OCI-LY1 (cell line): ENCODE results near the gene FILIP1.

Experiments used
- H2AFZ ChIP-seq: fragments of 200-600 bp; sonication (generic), shearing (Covaris generic); 2 replicates; pipeline ENCODE4 v1.6.0; 2014; ENCODE audit warnings: antibody characterized with exemption, mild to moderate bottlenecking, low read length
- H3F3A ChIP-seq: fragments of 200-600 bp; sonication (generic), shearing (Covaris generic); 2 replicates; pipeline ENCODE4 v1.6.0; 2014; ENCODE audit warnings: mild to moderate bottlenecking, antibody characterized with exemption, low read length, moderate library complexity; ENCODE audit not compliant: insufficient read depth
- H3K27ac ChIP-seq: fragments of 200-600 bp; sonication (generic); 2 replicates; pipeline ENCODE4 v1.5.1; 2014; ENCODE audit warnings: low read length, mixed run types, mild to moderate bottlenecking, low read depth; ENCODE audit not compliant: poor library complexity, severe bottlenecking
- H3K27me3 ChIP-seq: fragments of 200-600 bp; sonication (generic); 2 replicates; pipeline ENCODE4 v1.6.0; 2014; ENCODE audit warnings: antibody characterized with exemption, mild to moderate bottlenecking, low read length, moderate library complexity; ENCODE audit not compliant: insufficient read depth
- H3K36me3 ChIP-seq: fragments of 200-600 bp; sonication (generic); 2 replicates; pipeline ENCODE4 v1.6.1; 2014; ENCODE audit warnings: mild to moderate bottlenecking, antibody characterized with exemption, low read length, moderate library complexity, mixed read lengths; ENCODE audit not compliant: insufficient read depth
- H3K4me1 ChIP-seq: fragments of 200-600 bp; sonication (generic); 2 replicates; pipeline ENCODE4 v1.5.1; 2014; ENCODE audit warnings: mild to moderate bottlenecking, low read length, moderate library complexity; ENCODE audit not compliant: insufficient read depth, severe bottlenecking
- H3K4me2 ChIP-seq: fragments of 200-600 bp; sonication (generic), shearing (Covaris generic); 2 replicates; pipeline ENCODE4 v1.6.1; 2014; ENCODE audit warnings: low read length
- H3K4me3 ChIP-seq: fragments of 200-600 bp; sonication (generic); 2 replicates; pipeline ENCODE4 v1.5.1; 2014; ENCODE audit warnings: low read length, low read depth, mild to moderate bottlenecking, mixed read lengths; ENCODE audit not compliant: poor library complexity, severe bottlenecking
- H3K79me2 ChIP-seq: fragments of 200-600 bp; shearing (Covaris generic); 2 replicates; pipeline ENCODE4 v1.6.1; 2016; ENCODE audit warnings: mixed run types, low read length, mixed read lengths; ENCODE audit not compliant: insufficient read depth
- H3K9ac ChIP-seq: fragments of 200-600 bp; sonication (generic), shearing (Covaris generic); 2 replicates; pipeline ENCODE4 v1.6.1; 2014; ENCODE audit warnings: mild to moderate bottlenecking, low read length, mixed read lengths
- H3K9me2 ChIP-seq: fragments of 200-600 bp; sonication (generic), shearing (Covaris generic); 2 replicates; pipeline ENCODE4 v1.6.1; 2014; ENCODE audit warnings: low read depth, mild to moderate bottlenecking, low read length, mixed read lengths
- H3K9me3 ChIP-seq: fragments of 200-600 bp; shearing (Covaris generic); 2 replicates; pipeline ENCODE4 v1.6.1; 2014; ENCODE audit warnings: low read length, mixed read lengths
- H4K20me1 ChIP-seq: fragments of 200-600 bp; sonication (generic), shearing (Covaris generic); 2 replicates; pipeline ENCODE4 v1.6.0; 2016; ENCODE audit warnings: mild to moderate bottlenecking, low read length; ENCODE audit not compliant: insufficient read depth
- EZH2 ChIP-seq: fragments of 200-600 bp; sonication (generic), shearing (Covaris generic); IDR thresholded peaks from 2 replicates; pipeline ENCODE4 v1.8.0; 2017; ENCODE audit warnings: borderline replicate concordance, mixed run types, mild to moderate bottlenecking, antibody characterized with exemption, low read length, moderate library complexity, mixed read lengths
- TF ChIP-seq, protein P1 (sequence below): fragments of 200-600 bp; sonication (generic), shearing (Covaris generic); IDR thresholded peaks from 2 replicates; pipeline ENCODE4 v1.5.1; 2017; ENCODE audit warnings: mild to moderate bottlenecking, antibody characterized with exemption, low read length, moderate library complexity, mixed read lengths

The FILIP1 gene

GRCh38 chr6:75299801-75300530 is 193.6 kb downstream of the FILIP1 start:
- no peak overlapping the region for H3K4me2 ChIP-seq
- H3K4me1 ChIP-seq: no peaks in the 10 kb centered on the region
- H3F3A ChIP-seq: no peaks in the 10 kb centered on the region
- no peak overlapping the region for H2AFZ ChIP-seq
- no peaks in the 10 kb centered on the region for H4K20me1 ChIP-seq
- TF ChIP-seq, protein P1, sequence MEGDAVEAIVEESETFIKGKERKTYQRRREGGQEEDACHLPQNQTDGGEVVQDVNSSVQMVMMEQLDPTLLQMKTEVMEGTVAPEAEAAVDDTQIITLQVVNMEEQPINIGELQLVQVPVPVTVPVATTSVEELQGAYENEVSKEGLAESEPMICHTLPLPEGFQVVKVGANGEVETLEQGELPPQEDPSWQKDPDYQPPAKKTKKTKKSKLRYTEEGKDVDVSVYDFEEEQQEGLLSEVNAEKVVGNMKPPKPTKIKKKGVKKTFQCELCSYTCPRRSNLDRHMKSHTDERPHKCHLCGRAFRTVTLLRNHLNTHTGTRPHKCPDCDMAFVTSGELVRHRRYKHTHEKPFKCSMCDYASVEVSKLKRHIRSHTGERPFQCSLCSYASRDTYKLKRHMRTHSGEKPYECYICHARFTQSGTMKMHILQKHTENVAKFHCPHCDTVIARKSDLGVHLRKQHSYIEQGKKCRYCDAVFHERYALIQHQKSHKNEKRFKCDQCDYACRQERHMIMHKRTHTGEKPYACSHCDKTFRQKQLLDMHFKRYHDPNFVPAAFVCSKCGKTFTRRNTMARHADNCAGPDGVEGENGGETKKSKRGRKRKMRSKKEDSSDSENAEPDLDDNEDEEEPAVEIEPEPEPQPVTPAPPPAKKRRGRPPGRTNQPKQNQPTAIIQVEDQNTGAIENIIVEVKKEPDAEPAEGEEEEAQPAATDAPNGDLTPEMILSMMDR: no peak
- TF ChIP-seq EZH2: no peak
- no peak overlapping the region for H3K9ac ChIP-seq
- no peak overlapping the region for H3K27ac ChIP-seq
- no peak overlapping the region for H3K4me3 ChIP-seq
- no peaks in the 10 kb centered on the region for H3K79me2 ChIP-seq
- no peaks in the 10 kb centered on the region for H3K36me3 ChIP-seq
- no peaks in the 10 kb centered on the region for H3K9me2 ChIP-seq
- H3K9me3 ChIP-seq: no peaks in the 10 kb centered on the region
- H3K27me3 ChIP-seq: no peaks in the 10 kb centered on the region

DNA sequence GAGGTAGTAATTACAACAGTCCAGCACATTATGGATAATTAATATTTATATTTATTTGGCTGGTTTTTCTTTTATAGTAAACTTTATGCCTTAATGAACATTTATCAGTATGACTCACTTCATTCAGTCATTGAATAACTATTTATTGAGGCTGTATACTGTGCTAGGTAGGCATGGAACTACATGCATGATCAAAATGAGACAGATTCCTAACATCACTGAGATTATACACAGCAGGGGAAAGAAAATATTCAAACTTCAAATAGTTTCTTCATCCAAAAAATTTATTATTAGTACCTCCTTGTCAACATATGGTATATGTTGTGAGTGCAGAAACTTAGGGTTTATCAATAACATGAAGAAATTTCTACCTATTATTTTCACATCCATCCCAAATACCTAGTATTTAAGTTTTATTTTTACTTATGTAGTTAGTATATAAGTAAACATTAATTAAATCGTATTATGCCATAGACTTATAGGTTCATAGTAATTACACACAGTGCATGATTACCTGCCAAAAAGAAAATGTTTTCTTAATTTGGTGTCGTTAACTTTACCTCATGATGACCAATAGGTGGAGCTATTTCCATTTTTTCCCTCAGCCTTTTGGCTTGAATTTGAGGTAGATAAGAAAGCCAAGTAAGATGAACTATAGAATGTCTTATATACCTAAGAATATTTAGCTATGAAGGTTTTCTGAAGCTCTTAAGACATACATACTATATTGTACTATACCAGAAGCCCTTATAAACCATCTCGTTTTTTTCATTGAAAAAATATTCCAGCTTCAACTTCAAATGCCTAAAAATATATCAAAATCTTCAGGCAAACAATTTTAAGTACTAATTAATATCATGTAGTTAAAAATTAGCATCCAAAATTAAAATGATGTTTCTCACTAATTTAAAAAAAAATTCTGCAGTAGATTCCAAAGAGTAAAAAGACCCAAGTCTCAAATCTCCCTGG is 196.5 kb downstream of the FILIP1 start:
- no peaks in the 10 kb centered on the region for H3F3A ChIP-seq
- no peak overlapping the region for H3K9ac ChIP-seq
- H3K4me1 ChIP-seq: no peaks in the 10 kb centered on the region
- H3K79me2 ChIP-seq: no peaks in the 10 kb centered on the region
- H3K4me2 ChIP-seq: no peak overlapping the region
- no peaks in the 10 kb centered on the region for H4K20me1 ChIP-seq
- H3K27me3 ChIP-seq: no peaks in the 10 kb centered on the region
- H3K4me3 ChIP-seq: no peak overlapping the region
- H3K27ac ChIP-seq: no peak overlapping the region
- H2AFZ ChIP-seq: no peak overlapping the region
- no peaks in the 10 kb centered on the region for H3K9me2 ChIP-seq
- no peaks in the 10 kb centered on the region for H3K9me3 ChIP-seq
- TF ChIP-seq, protein P1: peak; percentile 74
- TF ChIP-seq EZH2: no peak
- no peaks in the 10 kb centered on the region for H3K36me3 ChIP-seq

- Histone ChIP-seq H3K36me3 (no peaks in the 10 kb centered on the region), H3K9me3 (no peaks in the 10 kb centered on the region), H3F3A (no peaks in the 10 kb centered on the region; the same call in 1 of the 2 replicates), H3K4me3 (no peak overlapping the region), H3K79me2 (no peaks in the 10 kb centered on the region), H3K4me1 (peaks cover 3% of the 10 kb centered on the region), H3K27me3 (no peaks in the 10 kb centered on the region), H3K4me2 (no peak overlapping the region), H3K9me2 (no peaks in the 10 kb centered on the region), H4K20me1 (no peaks in the 10 kb centered on the region), H3K27ac (no peak overlapping the region), H2AFZ (no peak overlapping the region), H3K9ac (no peak overlapping the region)
- no peak for TF ChIP-seq EZH2
- TF ChIP-seq, protein P1: no peak
These were observed 201.0 kb downstream of the FILIP1 start for GRCh38 chr6:75292555-75292954.
